ENCODE data around the gene CALML5.
"Not testable (repeated sequence)": the region's sequence is repeated elsewhere in the genome, so short reads cannot be mapped to it uniquely, and the experiment has no call there.

The CALML5 gene

GRCh38 chr10:5479481-5480161 is 19.7 kb downstream of the CALML5 start:
- DNase-seq, result no peak

GRCh38 chr10:5478694-5479305 is 20.6 kb downstream of the CALML5 start:
- no peak for DNase-seq

GRCh38 chr10:5477948-5478693 is 21.2 kb downstream of the CALML5 start:
- no peak for DNase-seq

GRCh38 chr10:5476918-5477525 is 22.3 kb downstream of the CALML5 start:
- DNase-seq, result no peak

GRCh38 chr10:5475974-5476807 is 23.2 kb downstream of the CALML5 start:
- DNase-seq, result not testable (repeated sequence)

GRCh38 chr10:5475088-5475487 is 24.3 kb downstream of the CALML5 start:
- DNase-seq, result not testable (repeated sequence)

- not testable (repeated sequence) for DNase-seq
Observed at GRCh38 chr10:5474642-5475041, 24.7 kb downstream of the CALML5 start.

- DNase-seq, result no peak
Observed at GRCh38 chr10:5470062-5470751, 29.2 kb downstream of the CALML5 start.

- DNase-seq, result no peak
Observed at GRCh38 chr10:5469353-5470061, 29.9 kb downstream of the CALML5 start.

GRCh38 chr10:5468262-5469106 is 30.9 kb downstream of the CALML5 start:
- DNase-seq, result no peak

- no peak for DNase-seq
Observed at GRCh38 chr10:5467634-5468255, 31.6 kb downstream of the CALML5 start.

GRCh38 chr10:5467207-5467535 is 32.2 kb downstream of the CALML5 start:
- DNase-seq, result no peak

GRCh38 chr10:5466451-5467206 is 32.7 kb downstream of the CALML5 start:
- DNase-seq, result no peak

- no peak for DNase-seq
Observed at GRCh38 chr10:5465976-5466450, 33.4 kb downstream of the CALML5 start.

GRCh38 chr10:5464546-5464945 is 34.8 kb downstream of the CALML5 start:
- no peak for DNase-seq

GRCh38 chr10:5462841-5463293 is 36.5 kb downstream of the CALML5 start:
- DNase-seq, result no peak

- no peak for DNase-seq
Observed at GRCh38 chr10:5461914-5462840, 37.2 kb downstream of the CALML5 start.

GRCh38 chr10:5461203-5461588 is 38.2 kb downstream of the CALML5 start:
- no peak for DNase-seq

All from NCI-H1436 treated with DMSO at 0.1 percent for 48 hours (cell line).